HepG2 (cell line): ENCODE measurements around the gene ACTR1B. TPM values are rescaled to one million over a fixed set of nuclear protein-coding genes. Genes with fewer than 3 reads are reported as not detected.

ENCODE experiments used
- ATAC-seq: fragments of 200-7000 bp; cut with Tn5 transposase; 3 replicates; pipeline ENCODE4 v1.9.1; 2020; ENCODE audit warnings: mild to moderate bottlenecking, moderate library complexity
- BruUV-seq: library from RNA; stranded (reverse); fragments of 400-500 nt; replicated peaks from 2 replicates; lab custom pipeline; 2021; lab: Mats Ljungman, UMichigan
- CTCF ChIA-PET: fragments of 300-600 bp; formaldehyde crosslinking; extraction: SDS; loops from one replicate; lab custom pipeline; 2021; ENCODE audit warnings: low total read pairs, inconsistent platforms, low intra/inter-chr PET ratio; lab: Yijun Ruan, JAX
- POLR2A ChIA-PET: fragments of 350-600 bp; sonication (Branson Sonifier 250); formaldehyde crosslinking; loops from one replicate; lab custom pipeline; 2020; ENCODE audit warnings: antibody characterized with exemption, inconsistent platforms; lab: Yijun Ruan, JAX
- DNase-seq: peaks from one replicate; pipeline ENCODE4 v3.0.0-alpha.2; 2015; ENCODE audit warnings: low spot score
- FAIRE-seq: peaks from 3 replicates; lab custom pipeline; 2011; peaks lifted over from hg19 to GRCh38; lab: Jason Lieb, UNC
- H2AFZ ChIP-seq: one replicate; pipeline ENCODE4 v1.6.1; 2011; ENCODE audit warnings: low read length, inconsistent platforms
- H3K27ac ChIP-seq: fragments of 300-600 bp; 3 replicates; pipeline ENCODE4 v1.8.0; 2011; ENCODE audit warnings: mixed run types, mild to moderate bottlenecking, mixed read lengths, low read length, inconsistent platforms; ENCODE audit not compliant: insufficient read depth; ENCODE audit errors: extremely low read length
- H3K27me3 ChIP-seq, 2 experiments: fragments of 200-600 bp in 1 of 2; 2 replicates in 1 of 2; 3 replicates in 1 of 2; pipeline versions ENCODE4 v1.6.0 to v1.8.0; 2011; ENCODE audit warnings: low read length in 2 of 2, mild to moderate bottlenecking in 2 of 2, moderate library complexity in 2 of 2, inconsistent platforms in 1 of 2; ENCODE audit not compliant: insufficient read depth in 2 of 2, control insufficient read depth in 1 of 2
- H3K36me3 ChIP-seq, 2 experiments: fragments of 200-600 bp in 1 of 2; replicated peaks in 1 of 2; 2 replicates in 1 of 2; 3 replicates in 1 of 2; pipeline versions ENCODE4 v1.5.1 to v1.8.0; 2011; ENCODE audit warnings: low read length in 2 of 2, inconsistent platforms in 1 of 2; ENCODE audit not compliant: insufficient read depth in 2 of 2, control insufficient read depth in 1 of 2
- H3K4me1 ChIP-seq: 2 replicates; pipeline ENCODE4 v1.5.1; 2012; ENCODE audit warnings: low read length, inconsistent platforms; ENCODE audit not compliant: insufficient read depth
- H3K4me2 ChIP-seq: 2 replicates; pipeline ENCODE4 v1.6.0; 2011; ENCODE audit warnings: low read depth, low read length, inconsistent platforms
- H3K4me3 ChIP-seq, 3 experiments: fragments of 200-600 bp in 1 of 3; sonication (generic), shearing (Covaris generic) in 1 of 3; replicated peaks in 1 of 3; 2 replicates each; pipeline ENCODE4 v1.5.1; 2011 to 2016; ENCODE audit warnings: low read length in 3 of 3, inconsistent platforms in 2 of 3, low read depth in 2 of 3, mild to moderate bottlenecking in 2 of 3, control low read depth in 1 of 3, mixed read lengths in 1 of 3; ENCODE audit not compliant: insufficient read depth in 1 of 3
- H3K79me2 ChIP-seq: one replicate; pipeline ENCODE4 v1.6.1; 2011; ENCODE audit warnings: low read length, inconsistent platforms; ENCODE audit not compliant: insufficient read depth
- H3K9ac ChIP-seq: 2 replicates; pipeline ENCODE4 v1.6.0; 2011; ENCODE audit warnings: mild to moderate bottlenecking, low read depth, low read length, inconsistent platforms; ENCODE audit not compliant: insufficient read depth
- H3K9me3 ChIP-seq: 2 replicates; pipeline ENCODE4 v1.5.1; 2012; ENCODE audit warnings: mild to moderate bottlenecking, low read length
- H4K20me1 ChIP-seq: 2 replicates; pipeline ENCODE4 v1.6.0; 2011; ENCODE audit warnings: inconsistent platforms, mild to moderate bottlenecking, low read length, moderate library complexity; ENCODE audit not compliant: insufficient read depth
- CEBPB ChIP-seq: IDR thresholded peaks from 2 replicates; pipeline ENCODE4 v1.6.1; 2011; ENCODE audit warnings: low read depth, low read length, improper control_type of control experiment, borderline replicate concordance
- HNRNPH1 ChIP-seq: fragments of 200-400 bp; formaldehyde crosslinking; optimal IDR thresholded peaks from 2 replicates; pipeline ENCODE3; 2017; ENCODE audit warnings: mild to moderate bottlenecking, low read depth, low read length
- HNRNPL ChIP-seq: fragments of 200-400 bp; formaldehyde crosslinking; IDR thresholded peaks from 2 replicates; pipeline ENCODE4 v1.6.1; 2017; ENCODE audit warnings: mild to moderate bottlenecking, low read depth, low read length
- KLF6 ChIP-seq: IDR thresholded peaks from 2 replicates; pipeline ENCODE4 v1.8.0; 2016; ENCODE audit warnings: missing biosample characterization, missing genetic modification reagents
- MNT ChIP-seq: fragments of 450-650 bp; IDR thresholded peaks from 2 replicates; pipeline ENCODE4 v1.6.1; 2016
- NCOA5 ChIP-seq: sonication (generic); formaldehyde crosslinking; IDR thresholded peaks from 2 replicates; pipeline ENCODE4 v1.4.0; 2020; ENCODE audit warnings: missing genetic modification reagents
- ZNF17 ChIP-seq: sonication (generic); formaldehyde crosslinking; IDR thresholded peaks from 2 replicates; pipeline ENCODE4 v1.5.0; 2020; ENCODE audit warnings: mild to moderate bottlenecking, missing genetic modification reagents
- WGBS: methylation state at CpG from one replicate; pipeline ENCODE4 v1.1.6; 2017; ENCODE audit warnings: low lambda C conversion rate; 5-methylcytosine and 5-hydroxymethylcytosine counted together
- in situ Hi-C: cut with HindIII; loops from 2 replicates; pipeline ENCODE4 v1.10.0; 2017; ENCODE audit warnings: low pct_unique_long_range_greater_than_20kb; ENCODE audit not compliant: extremely low pct_ligation_motif_present
- intact Hi-C: fragments of 100-400 bp; cut with micrococcal nuclease; formaldehyde crosslinking; loops from one replicate; pipeline ENCODE4 v1.10.0; 2022; ENCODE audit not compliant: unreplicated experiment
- polyA plus RNA-seq, 8 experiments: library from polyadenylated mRNA; depleted of rRNA in 3 of 8; stranded (reverse) in 7 of 8; unstranded in 1 of 8; fragments of >200 nt; fragmentation: Illumina TruSeq in 4 of 8; extraction: Trizol in 4 of 8; gene quantifications; 2 replicates each; pipeline versions ENCODE4 v1.2.1 to v1.2.3, GENCODE V29; 2011 to 2016; ENCODE audit warnings: low read depth in 4 of 8, missing spikeins in 1 of 8, mixed read lengths in 1 of 8; ENCODE audit not compliant: insufficient read depth in 1 of 8
- total RNA-seq, 5 experiments: library from RNA; depleted of rRNA; stranded (reverse); fragments of >200 nt; fragmentation: Illumina TruSeq; extraction: Trizol; gene quantifications; 2 replicates each; pipeline ENCODE4 v1.2.3, GENCODE V29; 2016; ENCODE audit warnings: low read depth in 1 of 5
- TF ChIP-seq, protein P1 (sequence below): IDR thresholded peaks from 2 replicates; pipeline ENCODE4 v1.6.1; 2016; ENCODE audit warnings: missing compliant biosample characterization, missing genetic modification reagents, borderline replicate concordance

The ACTR1B gene
- total and polyA plus RNA-seq, 2 of the 13 experiments (the other 11 are each of a cell fraction or from before 2014, with no cell fraction given), result 61.7 to 76.7 TPM

DNA sequence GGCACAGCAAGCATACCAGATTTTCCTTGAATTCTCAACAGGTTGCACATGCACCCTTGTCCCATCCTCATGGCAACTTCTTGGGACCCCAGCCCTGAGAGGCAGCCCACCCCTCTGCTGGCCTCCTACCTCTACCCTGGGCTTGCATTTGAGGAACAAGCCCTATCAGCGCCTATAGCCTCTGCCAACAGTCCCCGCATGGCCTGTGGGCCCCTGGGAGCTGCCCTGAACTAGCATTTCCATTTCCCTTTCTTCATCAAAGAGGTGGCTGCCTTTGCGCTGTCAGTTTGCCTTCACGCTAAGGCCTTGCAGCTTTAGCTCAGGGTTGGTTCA lies 44.2 kb upstream of the ACTR1B start:
- BruUV-seq, result no TSS peak
- whole genome bisulfite sequencing, result 48% methylated on average over 4 of the region's 4 CpGs
- intact Hi-C loops (no loop called here), in situ Hi-C loops (loop anchor here (10.0 kb wide), 1 partner anchor 677 kb away; no protein-coding TSS in a partner anchor)
- H3K4me2 ChIP-seq, result no peak overlapping the region
- no peak overlapping the region for H3K27ac ChIP-seq
- ATAC-seq (no peak), DNase-seq (no peak), FAIRE-seq (no peak)
- peak; percentile 80 for TF ChIP-seq MNT
- no peak for TF ChIP-seq ZNF17 (CRISPR knock-in tag)
- H3K36me3 ChIP-seq, result no peaks in the 10 kb centered on the region
- no peaks in the 10 kb centered on the region for H3K79me2 ChIP-seq
- peaks cover 13% of the 10 kb centered on the region for H3K4me1 ChIP-seq
- H2AFZ ChIP-seq, result no peak overlapping the region
- H4K20me1 ChIP-seq, result no peaks in the 10 kb centered on the region
- no peak overlapping the region for H3K9ac ChIP-seq
- H3K27me3 ChIP-seq, result peaks cover 4 to 18% of the 10 kb centered on the region in 2 experiments
- ChIA-PET POLR2A (no interaction called here), CTCF (no interaction called here)
- no peaks in the 10 kb centered on the region for H3K9me3 ChIP-seq
- no peak overlapping the region for H3K4me3 ChIP-seq

DNA sequence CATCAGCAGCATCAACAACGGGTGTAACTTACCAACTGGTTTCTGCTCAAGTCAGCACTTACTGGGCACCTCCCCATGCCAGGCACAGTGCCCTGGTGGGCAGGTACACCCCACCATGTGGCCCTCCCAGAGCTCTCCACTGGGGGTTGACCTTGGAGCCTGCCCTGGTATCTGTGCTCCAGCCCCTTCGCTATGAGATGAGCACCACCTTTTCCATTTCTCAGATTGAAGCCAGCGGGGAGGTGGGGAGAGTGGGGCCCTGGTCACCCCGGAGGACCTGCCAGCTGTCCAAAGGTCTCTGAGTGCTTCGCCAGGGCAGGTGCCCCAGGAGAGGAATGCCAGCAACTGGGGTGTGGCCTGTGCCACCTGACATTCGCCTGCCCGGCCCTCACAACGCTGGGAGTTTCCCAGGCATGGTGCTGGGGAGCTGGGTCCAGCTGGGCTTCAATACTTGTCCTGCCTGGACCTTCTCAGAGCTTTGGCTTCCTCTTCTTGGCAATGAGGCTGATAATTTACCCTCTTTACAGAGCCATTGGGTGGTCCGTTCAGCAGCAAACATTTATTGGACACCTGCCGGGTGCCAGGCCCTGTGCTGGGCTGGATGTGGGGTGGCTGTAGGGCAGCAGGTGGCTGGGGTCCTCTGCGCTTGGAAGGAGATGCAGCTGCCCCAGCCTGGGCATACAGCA lies 43.7 kb upstream of the ACTR1B start:
- no peaks in the 10 kb centered on the region for H3K9me3 ChIP-seq
- peak; percentile 7; the same call in 1 of the 3 replicates for ATAC-seq
- no peak overlapping the region for H2AFZ ChIP-seq
- BruUV-seq, result no TSS peak
- FAIRE-seq, result no peak
- H3K27me3 ChIP-seq, result peaks cover 4 to 16% of the 10 kb centered on the region in 2 experiments
- H3K36me3 ChIP-seq, result no peaks in the 10 kb centered on the region
- H3K4me2 ChIP-seq, result no peak overlapping the region
- WGBS, result 27% methylated on average over 10 of the region's 11 CpGs
- H3K4me1 ChIP-seq, result peaks cover 10% of the 10 kb centered on the region
- ChIA-PET CTCF (no interaction called here), POLR2A (no interaction called here)
- H3K4me3 ChIP-seq, result no peak overlapping the region
- no peak for DNase-seq
- no peak overlapping the region for H3K9ac ChIP-seq
- H3K27ac ChIP-seq, result no peak overlapping the region
- in situ Hi-C loops (loop anchor here (10.0 kb wide), 1 partner anchor 677 kb away; no protein-coding TSS in a partner anchor), intact Hi-C loops (no loop called here)
- no peaks in the 10 kb centered on the region for H4K20me1 ChIP-seq
- no peaks in the 10 kb centered on the region for H3K79me2 ChIP-seq
- TF ChIP-seq KLF6 (CRISPR knock-in tag) (no peak), CEBPB (no peak), HNRNPL (no peak), NCOA5 (CRISPR knock-in tag) (no peak), HNRNPH1 (no peak)
- TF ChIP-seq, protein P1, sequence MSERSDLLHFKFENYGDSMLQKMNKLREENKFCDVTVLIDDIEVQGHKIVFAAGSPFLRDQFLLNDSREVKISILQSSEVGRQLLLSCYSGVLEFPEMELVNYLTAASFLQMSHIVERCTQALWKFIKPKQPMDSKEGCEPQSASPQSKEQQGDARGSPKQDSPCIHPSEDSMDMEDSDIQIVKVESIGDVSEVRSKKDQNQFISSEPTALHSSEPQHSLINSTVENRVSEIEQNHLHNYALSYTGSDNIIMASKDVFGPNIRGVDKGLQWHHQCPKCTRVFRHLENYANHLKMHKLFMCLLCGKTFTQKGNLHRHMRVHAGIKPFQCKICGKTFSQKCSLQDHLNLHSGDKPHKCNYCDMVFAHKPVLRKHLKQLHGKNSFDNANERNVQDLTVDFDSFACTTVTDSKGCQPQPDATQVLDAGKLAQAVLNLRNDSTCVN (CRISPR knock-in tag), result no peak
